AG09319 (cell line): Measurements from ENCODE around the gene PHF3.
"Not testable (repeated sequence)": the region's sequence is repeated elsewhere in the genome, so short reads cannot be mapped to it uniquely, and the experiment has no call there.

Experiments
- DNase-seq: peaks from one replicate; pipeline ENCODE4 v3.0.0-alpha.2; 2010; ENCODE audit warnings: low read depth; ENCODE audit errors: extremely low read depth
- CTCF ChIP-seq: IDR thresholded peaks from 2 replicates; pipeline ENCODE4 v1.5.1; 2011; ENCODE audit warnings: low read depth, mild to moderate bottlenecking, inconsistent platforms, low read length, moderate library complexity

PHF3 gene

GRCh38 chr6:63730311-63730710 lies 94.7 kb downstream of the PHF3 start:
- DNase-seq: no peak
- no peak for TF ChIP-seq CTCF

- no peak for TF ChIP-seq CTCF
- DNase-seq: no peak
Observed at GRCh38 chr6:63731930-63732329, 96.3 kb downstream of the PHF3 start.

GRCh38 chr6:63732336-63732735 lies 96.7 kb downstream of the PHF3 start:
- no peak for TF ChIP-seq CTCF
- DNase-seq: no peak

GRCh38 chr6:63734923-63735322 lies 99.3 kb downstream of the PHF3 start:
- no peak for TF ChIP-seq CTCF
- DNase-seq: no peak

- not testable (repeated sequence) for DNase-seq
Observed at GRCh38 chr6:63738190-63738589, 102.6 kb downstream of the PHF3 start.

GRCh38 chr6:63739094-63739687 lies 103.6 kb downstream of the PHF3 start:
- TF ChIP-seq CTCF: no peak

GRCh38 chr6:63740709-63741108 lies 105.1 kb downstream of the PHF3 start:
- DNase-seq: peak; percentile 25
- TF ChIP-seq CTCF: no peak

More at GRCh38 chr6:63739094-63739687, 103.6 kb downstream of the PHF3 start:
- no peak for DNase-seq

- no peak for DNase-seq
- TF ChIP-seq CTCF: no peak
Observed at GRCh38 chr6:63742060-63742459, 106.5 kb downstream of the PHF3 start.
